Superior temporal gyrus (tissue), 1 donor: ENCODE results near the gene FNTB.

Experiments used
- DNase-seq: peaks from one replicate; pipeline ENCODE4 v3.0.0-alpha.2; 2016; ENCODE audit errors: extremely low spot score

The FNTB gene

DNA sequence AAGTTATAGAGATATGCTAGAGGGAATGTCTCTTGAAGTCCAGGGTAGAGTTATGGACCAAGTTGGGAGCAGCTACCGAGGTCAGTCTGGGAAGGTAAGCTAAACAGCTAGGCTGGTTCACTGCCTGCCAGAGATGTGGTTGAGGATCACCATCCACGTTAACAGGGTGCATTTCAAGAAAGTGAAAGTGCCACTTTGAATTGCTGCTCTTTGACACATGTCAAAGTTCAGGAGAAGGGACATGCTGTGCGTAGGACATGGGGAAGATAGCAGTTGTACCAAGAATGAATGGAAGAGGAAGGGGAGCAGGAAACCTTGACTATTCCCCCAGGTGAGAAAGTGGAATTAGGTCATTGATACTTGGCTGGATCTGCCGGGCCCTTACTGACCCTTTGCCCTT lies 66.1 kb downstream of the FNTB start:
- no peak for DNase-seq

DNA sequence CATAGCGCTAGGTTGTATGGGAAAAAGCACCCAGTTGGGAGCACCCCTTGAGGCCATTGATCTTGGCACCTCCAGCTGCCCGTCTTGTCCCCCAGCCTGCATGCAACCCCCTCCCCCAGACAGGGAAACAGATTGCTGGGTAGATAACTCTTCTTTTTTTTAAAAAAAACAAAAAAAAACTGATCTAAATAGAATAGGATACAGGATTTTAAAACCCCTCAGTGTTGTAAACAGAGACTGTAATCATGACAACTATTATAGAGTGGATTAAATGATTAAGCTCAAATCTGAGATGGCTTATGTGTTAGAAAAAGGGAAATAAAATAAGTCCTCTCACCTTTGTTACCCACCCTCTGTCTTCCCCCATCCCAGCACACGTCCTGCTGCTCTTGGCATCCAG lies 66.8 kb downstream of the FNTB start:
- no peak for DNase-seq

DNA sequence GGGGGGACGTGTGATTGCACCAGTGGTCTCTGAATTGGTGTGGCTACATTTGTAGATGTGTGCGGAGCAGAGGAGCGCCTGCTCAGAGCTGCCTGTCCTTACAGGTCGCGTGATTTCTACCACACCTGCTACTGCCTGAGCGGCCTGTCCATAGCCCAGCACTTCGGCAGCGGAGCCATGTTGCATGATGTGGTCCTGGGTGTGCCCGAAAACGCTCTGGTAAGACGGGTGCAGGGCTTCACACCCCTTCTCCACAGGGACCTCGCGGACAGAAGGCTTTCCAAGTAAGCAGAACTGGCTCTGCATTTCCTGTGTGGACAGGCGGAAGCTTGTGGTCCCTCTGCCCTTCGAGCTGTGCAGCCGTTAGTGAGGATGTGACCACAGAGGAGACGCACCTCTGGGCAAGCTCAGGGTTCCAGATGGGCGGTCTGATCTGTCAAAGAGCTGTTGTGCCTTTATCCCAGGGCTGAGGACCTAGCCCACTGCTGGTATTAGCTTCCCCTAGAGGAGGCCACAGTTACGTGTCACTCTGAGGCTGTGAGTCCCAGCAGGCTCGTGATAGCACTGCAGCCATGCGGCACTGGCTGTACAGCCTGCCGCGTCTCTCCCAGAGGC lies 67.9 kb downstream of the FNTB start:
- no peak for DNase-seq

DNA sequence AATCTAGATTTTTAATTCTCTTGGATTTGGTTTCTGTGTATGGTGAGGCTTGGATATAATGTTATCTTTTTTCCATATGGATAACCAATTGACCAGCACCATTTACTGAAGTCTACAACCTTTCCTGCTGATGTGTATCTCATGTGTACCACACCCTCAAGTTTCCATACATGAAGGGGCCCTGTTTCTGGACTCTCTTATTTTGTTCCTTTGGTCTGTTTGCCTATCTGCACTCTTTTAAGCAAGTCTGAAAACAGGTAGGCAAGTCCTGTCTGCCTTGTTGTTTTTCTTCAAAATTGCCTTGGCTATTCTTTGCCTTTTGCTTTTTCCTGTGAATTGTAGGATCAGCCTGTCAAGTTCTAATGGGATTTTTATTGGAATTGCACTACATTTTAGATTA lies 71.0 kb downstream of the FNTB start:
- DNase-seq, result no peak

DNA sequence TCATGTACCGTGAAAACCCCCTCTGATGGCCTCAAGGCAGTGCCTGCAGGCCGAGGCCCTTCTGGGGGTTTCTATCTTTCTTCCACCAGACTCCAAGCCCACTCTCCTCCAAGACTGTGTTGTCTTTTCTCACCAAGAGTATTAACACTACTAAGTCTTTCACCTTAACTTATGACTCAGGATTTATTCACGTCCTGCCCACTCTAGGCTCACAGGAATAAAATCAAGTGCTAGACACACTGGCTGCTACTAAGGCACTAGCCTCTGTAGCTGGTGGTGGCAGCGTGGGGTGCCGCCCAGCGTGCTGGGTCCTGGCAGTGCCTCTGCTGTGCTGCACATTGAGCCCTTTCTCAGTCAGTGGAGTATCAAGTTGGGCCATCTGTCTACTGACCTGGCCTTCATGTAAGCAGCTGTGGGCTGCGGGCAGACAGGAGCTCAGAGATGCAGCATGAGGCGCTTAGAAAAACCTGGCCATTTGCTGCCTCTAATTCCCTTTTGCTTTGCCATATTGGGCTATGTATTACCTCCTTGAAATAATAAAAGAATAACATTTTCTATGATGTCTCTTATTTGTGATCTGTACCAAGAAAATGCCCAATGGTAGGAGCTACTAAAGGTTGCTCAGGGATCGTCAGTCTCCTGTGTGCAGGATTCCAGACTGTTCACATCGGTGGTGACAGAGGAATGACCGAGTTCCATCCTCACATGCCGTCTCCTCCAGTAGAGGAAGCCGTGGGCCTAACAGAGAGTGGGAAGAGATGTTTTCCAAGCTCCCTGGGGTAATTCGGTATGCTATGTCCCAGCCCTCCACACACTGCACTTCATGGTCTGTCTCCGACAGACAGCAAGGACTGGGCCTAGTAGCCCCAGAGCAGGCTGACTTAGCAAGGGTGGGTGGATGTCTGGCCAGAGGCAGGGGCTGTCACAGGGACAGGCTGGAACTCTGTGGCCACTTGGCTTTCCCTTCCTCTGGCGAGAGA lies 75.7 kb downstream of the FNTB start:
- DNase-seq, result no peak

DNA sequence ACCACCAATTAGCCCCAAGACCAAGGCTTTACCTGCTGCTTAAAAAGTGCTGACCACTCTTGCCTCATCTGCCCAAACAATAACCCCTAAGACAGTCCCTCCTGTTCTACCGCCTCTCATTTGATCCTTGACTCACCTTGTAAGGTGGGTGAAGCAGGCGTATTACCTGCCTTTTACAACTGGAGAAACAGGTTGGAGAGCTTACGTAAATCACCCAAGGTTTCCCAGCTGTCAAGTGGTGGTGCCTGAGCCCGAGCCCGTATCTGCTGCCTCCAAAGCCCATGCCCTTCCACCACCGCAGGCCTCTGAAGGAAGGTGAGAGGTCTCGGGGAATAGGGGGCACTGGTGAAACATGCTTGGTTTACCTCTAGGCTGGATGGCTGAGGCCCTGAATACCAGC lies 79.0 kb downstream of the FNTB start:
- no peak for DNase-seq

DNA sequence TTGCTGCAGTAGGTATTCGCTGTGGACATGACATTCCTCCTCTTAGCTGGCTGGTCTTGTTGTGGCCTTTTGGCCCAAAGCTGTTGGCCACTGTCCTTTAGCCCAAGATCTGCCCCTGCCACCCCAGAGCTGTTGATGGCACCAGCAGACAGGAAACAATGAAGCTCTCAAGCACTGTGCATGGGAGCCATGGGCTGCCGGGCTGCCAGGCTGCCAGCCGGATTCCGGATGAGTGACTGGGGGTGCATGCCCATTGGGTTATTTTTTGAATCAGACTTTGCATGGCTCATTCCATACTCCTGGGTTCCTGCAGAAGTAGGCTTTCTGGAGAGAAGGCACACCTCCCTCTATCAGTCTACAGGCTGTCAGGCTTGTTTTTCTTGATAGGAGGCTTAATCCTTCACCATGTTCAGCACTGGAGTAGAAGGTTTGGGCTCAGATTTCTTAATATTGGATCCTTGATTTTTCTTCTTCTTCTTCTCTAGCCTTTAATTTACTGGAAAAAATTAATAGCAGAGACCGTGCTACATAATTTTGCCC lies 83.2 kb downstream of the FNTB start:
- no peak for DNase-seq

DNA sequence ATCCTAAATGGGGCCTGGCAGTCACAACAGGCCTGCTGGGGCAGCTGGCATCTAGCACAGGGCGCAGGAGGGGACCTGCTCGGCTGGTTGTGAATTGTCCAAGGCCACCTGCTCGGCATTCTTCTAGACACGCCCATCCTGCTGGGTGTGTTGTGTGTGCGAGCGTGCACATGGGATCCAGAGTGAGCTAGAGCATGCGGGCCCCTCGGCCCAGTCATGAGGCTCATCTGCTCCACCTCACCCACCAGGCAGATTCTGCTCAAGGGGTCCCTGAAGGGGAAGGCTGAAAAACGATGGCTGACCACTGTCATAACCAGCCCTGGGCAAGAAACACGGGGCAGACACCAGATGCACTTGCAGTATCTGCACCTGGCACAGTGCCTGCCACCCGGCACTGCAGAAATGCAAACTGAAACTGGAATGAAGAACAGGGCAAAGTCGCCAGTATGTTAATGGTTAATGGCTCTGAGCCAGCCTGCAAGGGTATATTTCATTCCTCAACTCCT lies 83.8 kb downstream of the FNTB start:
- no peak for DNase-seq

DNA sequence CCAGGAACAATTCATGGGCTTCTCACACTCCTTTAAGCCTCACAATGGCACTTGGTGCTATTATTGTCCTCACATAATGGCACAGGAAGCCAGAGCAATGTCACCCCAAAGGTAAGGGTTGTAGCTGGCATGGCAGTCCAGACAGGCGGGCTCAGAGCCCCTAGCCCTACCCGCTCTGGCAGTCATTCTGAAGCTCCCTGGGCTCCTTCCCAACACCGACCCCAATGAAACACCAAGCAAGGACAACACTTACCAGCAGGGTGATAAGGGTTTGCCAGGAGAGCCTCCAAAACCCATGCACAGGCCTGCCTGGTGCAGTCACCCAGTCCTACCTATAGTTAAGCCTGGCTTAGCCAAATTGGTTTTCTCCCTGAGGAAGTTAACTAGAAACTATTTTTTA lies 84.8 kb downstream of the FNTB start:
- no peak for DNase-seq

DNA sequence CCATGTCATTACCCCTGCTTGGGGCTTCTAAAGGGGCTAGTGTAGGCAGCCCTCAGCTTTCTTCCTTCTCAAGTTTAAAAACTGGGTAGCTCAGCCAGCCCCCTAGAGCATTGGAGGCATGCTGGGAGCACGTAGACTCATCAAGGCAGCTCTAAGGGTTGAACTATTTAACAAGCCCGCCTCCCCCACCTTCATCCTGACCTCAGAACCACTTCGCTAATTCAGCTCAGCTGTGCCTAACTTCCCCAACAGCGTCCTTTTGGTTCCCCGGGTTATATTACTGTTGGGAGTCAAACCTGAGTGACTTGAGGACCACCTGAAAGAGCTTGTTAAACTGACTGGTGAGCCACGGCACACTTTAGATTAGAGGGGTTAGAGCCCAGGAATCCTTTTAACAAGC lies 85.6 kb downstream of the FNTB start:
- DNase-seq, result no peak

DNA sequence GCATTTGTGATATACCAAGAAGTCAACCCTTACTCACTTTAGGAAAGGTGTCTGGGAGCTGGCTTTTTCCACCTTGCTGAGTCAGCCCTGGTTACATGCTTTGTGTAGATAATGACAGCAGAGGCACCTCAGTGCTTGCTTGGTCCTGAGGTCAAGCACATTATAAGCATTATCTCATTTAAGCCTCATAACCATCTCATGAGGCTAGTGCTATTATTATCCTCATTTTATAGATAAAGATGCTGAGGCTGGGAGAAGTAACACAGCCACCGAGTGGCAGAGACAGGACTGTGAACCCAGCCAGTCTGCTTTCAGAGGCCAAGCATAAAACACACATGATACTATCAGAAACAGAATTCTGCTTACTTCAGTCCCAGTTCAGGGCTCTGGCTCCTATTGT lies 86.2 kb downstream of the FNTB start:
- no peak for DNase-seq

DNA sequence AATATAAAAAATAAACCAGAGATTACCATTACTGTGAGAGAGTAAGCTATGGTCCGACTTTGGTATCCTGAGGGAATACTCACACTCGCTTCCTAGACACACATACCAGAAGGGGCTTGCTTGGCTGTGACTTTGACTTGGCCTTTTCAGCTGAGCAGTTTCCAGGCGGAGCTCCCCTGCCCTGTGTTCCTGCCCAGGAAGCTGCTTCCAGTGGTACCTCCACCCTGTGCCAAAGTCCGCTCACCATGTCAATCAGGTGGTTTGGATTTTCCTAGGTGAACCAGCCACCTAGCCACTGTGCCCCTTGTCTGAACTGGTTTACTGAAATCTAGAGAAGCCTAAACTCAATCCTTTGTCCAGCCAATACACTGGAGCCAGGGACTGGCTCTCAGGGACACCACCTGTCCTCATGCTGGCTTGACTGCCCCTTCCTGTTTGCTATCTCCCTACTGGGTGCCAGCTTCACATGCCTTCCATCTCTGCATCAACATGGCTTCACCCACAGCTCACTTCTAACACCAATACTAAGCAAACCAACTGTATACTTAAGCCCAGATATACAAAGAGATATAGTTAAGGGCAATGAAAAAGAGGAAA lies 87.0 kb downstream of the FNTB start:
- DNase-seq, result no peak

DNA sequence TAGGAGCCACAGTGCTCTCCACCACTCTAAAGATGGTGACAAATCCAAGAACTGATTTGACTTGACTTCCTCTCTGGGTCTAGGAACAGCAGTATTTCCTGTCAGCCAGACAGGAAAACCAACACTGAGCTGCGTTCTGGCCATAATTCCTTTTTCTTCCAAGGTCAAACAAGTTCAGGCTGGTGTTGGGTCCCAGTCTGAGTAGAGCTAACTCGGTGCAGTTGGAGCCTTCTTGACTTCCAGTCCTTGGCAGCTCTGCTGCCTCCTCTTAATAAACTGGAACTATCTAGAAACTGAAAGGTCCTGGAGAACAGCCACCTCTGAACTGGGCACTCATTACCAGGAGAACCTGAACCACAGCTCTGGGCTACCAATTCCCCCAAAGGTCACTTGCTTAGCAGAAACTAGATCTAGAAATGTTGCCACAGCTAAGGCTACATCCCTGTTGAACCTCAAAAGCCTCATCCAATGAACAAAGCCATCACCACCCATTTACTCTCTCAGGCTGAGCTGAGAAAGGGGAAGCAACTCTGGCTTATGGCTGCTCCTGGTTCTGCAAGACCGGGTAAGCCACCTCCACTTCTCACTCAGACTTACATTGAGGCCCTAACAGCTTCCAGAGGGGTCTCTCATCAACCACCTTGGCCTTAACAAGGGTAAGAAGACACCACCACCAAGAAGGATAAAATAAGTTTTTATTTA lies 87.9 kb downstream of the FNTB start:
- no peak for DNase-seq

DNA sequence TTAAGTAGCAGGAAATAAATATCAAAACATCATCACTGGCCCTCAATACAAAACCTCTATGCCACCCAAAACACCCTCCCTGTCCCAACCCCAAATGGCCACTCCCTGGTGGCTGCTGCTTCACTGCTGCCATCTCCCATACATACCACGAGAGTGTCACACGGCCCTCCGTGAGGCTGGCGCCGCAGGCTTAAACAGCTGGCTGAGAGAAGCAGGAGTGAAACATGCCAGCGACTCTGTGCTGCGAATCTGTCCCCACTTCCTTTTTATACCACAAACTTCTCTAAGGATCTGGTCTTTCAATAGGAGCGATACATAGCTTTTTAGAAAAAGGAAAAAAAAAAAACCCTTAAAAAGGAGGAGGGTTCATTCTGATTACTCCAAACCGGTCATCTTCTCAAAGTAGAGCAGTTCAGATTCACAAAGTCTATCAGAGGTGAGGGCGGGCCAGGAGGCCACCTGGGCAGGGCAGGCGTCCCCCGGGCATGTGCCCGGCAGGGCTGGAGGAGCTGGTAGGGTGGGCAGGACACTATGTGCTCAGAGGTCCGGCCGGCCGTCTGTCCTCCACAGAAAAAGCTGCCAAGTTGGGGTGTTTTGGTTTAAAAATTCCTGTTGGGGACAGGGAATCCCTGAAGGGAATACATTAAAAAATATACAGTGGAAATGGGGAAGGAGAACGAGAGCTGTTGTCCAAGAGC lies 89.1 kb downstream of the FNTB start:
- DNase-seq, result no peak

DNA sequence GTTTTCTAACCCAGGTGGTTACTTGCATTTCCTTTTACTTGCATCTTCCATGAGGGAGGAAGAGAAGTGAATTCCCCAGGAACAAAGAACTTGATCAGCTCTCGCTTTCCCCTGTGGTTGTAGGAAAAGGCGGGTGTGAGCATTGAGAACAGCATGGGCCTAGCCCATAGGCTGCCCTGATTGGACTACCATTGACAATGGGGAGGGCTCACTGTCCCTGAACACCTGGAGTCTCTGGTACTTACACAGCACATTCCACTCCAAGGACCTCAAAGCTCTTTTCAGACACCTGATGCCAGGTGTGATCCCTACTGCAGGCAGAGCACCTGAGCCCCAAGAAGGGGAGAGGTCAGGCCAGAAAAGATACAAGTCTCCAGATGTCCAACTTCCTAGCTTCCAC lies 90.6 kb downstream of the FNTB start:
- DNase-seq, result no peak

DNA sequence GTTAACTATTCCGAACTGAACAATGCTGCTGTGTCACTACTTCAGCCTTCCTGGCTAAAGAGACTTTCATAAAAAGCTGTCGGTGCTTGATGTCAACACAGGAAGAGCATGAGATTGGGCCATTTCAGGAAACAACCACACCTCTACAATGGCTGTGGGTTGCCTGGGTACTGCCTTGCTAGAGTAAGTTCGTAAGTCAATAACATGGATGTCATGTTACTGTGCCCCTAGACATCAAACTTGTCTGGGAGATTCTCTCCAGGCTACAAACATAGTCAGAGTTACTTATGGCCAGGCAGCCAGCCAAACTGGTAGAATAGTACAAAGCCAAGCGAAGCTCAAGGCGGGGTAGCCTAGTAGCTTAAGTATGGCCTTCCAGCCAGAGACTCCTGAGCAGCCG lies 92.5 kb downstream of the FNTB start:
- DNase-seq, result no peak

DNA sequence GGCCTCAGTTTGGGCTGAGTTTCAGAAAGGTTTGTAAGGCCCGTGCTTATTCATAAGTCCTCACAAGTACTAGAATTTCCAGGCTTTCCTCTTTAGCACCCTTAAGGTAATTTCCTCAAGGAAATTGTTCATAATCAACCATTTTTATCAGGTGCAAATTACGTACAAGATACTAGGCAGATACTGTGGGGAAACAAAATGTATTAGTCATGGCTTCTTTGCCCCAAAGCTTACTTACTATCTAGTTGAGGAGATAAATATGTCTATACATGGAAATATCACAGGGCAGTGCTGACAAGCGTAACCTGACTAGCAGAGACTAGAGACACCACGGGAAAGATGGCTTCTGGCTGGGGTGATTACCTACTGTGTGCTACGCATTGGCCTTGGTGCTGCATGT lies 93.1 kb downstream of the FNTB start:
- no peak for DNase-seq

DNA sequence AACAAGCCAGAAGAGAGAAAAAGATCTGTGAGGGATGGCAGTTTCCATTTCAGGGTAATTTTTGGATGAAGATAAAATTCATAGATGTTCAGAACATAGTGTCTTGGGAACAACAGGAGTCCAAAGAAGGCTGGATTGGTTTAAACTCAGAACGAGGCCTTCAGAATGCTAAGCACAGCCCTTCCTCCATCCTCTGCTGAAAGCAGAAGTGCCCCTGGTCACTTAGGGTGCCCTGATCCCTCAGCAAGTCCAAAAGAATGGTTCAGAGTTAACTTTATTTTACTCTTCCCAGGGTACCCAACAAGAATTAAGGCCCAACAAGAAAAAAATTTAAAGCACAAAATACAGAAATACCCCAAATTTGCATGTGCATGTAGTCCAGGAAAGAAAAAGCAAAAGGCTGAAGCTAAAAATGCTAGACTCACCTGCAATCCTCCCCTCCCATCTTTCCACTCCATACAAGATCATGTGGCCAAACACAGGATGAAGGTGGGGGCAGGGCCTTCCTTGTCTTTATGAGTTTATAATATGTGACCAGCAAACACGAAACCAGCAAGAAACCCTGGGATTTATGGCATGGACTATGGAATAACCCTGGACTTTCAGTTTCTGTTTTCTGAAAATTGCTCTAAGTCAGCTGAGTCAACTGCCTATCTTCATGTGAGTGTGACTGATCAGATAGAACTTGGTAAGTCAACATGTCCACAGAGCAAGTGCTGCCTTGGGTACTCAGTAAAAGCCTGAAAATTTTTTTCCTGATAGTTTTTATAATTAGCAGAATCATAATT lies 94.5 kb downstream of the FNTB start:
- peak; percentile 38 for DNase-seq

DNA sequence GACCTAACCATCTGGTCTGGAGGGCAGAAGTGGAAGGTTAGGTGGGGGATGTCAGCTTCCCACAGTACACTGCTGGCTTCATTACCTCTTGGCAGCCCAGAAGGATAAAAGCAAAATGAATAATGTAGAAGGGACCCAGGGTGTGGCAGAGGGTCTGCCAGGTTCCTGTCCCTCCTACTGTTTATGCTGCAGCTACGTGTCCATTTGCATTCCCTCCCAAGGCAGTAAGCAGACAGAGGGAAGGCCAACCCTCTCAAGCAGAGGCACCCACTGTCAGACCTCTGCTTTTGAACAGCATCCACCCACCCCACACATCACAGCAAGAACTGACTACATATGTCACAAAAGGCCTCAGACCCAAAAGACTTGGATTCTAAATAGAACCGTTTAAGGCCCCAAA lies 96.2 kb downstream of the FNTB start:
- no peak for DNase-seq
